Measurements from ENCODE around the gene PLPP7.

- TF ChIP-seq CTCF (conservative IDR thresholded peaks at IDR 0.05; ENCODE audit: low read length) (no peak), EZH2phosphoT487 (IDR thresholded peaks at IDR 0.05; ENCODE audit: borderline replicate concordance, low read depth, low read length) (no peak)
Measured at GRCh38 chr9:131287359-131287758, 2.2 kb upstream of the PLPP7 start.
